GM19324 (cell line): ENCODE data around the gene TLE6.
"Not testable (repeated sequence)": the region's sequence is repeated elsewhere in the genome, so short reads cannot be mapped to it uniquely, and the experiment has no call there.

ENCODE experiments used
- ATAC-seq: cut with Tn5 transposase; IDR thresholded peaks from one replicate; pipeline ENCODE4 v1.9.1; 2021; ENCODE audit warnings: mild to moderate bottlenecking, moderate library complexity; ENCODE audit not compliant: unreplicated experiment, low FRiP score

TLE6 gene

GRCh38 chr19:3001235-3001800, 24.0 kb downstream of the TLE6 start:
- no peak for ATAC-seq

- ATAC-seq, result no peak
These were observed 25.7 kb downstream of the TLE6 start for GRCh38 chr19:3003046-3003445.

GRCh38 chr19:3004522-3004921, 27.2 kb downstream of the TLE6 start:
- ATAC-seq, result no peak

- ATAC-seq, result no peak
These were observed 28.0 kb downstream of the TLE6 start for GRCh38 chr19:3005345-3005744.

GRCh38 chr19:3006075-3006767, 28.9 kb downstream of the TLE6 start:
- ATAC-seq, result no peak

- no peak for ATAC-seq
These were observed 30.6 kb downstream of the TLE6 start for GRCh38 chr19:3007975-3008374.

- ATAC-seq, result no peak
These were observed 31.6 kb downstream of the TLE6 start for GRCh38 chr19:3008994-3009393.

GRCh38 chr19:3010871-3011270, 33.5 kb downstream of the TLE6 start:
- ATAC-seq, result no peak

- not testable (repeated sequence) for ATAC-seq
These were observed 34.7 kb downstream of the TLE6 start for GRCh38 chr19:3012059-3012458.

- ATAC-seq, result no peak
These were observed 35.4 kb downstream of the TLE6 start for GRCh38 chr19:3012621-3013262.

- ATAC-seq, result no peak
These were observed 35.9 kb downstream of the TLE6 start for GRCh38 chr19:3013263-3013725.

- ATAC-seq, result no peak
These were observed 36.8 kb downstream of the TLE6 start for GRCh38 chr19:3014135-3014534.

GRCh38 chr19:3015126-3016057, 38.0 kb downstream of the TLE6 start:
- ATAC-seq, result no peak

GRCh38 chr19:3017923-3018322, 40.6 kb downstream of the TLE6 start:
- ATAC-seq, result no peak

- no peak for ATAC-seq
These were observed 42.0 kb downstream of the TLE6 start for GRCh38 chr19:3019211-3019854.

- ATAC-seq, result no peak
These were observed 43.1 kb downstream of the TLE6 start for GRCh38 chr19:3020321-3020960.

- no peak for ATAC-seq
These were observed 47.1 kb downstream of the TLE6 start for GRCh38 chr19:3024509-3024869.

- ATAC-seq, result no peak
These were observed 47.6 kb downstream of the TLE6 start for GRCh38 chr19:3024870-3025548.

- no peak for ATAC-seq
These were observed 48.2 kb downstream of the TLE6 start for GRCh38 chr19:3025549-3025886.
